Measurements from ENCODE around the gene KCNJ11.

The KCNJ11 gene

GRCh38 chr11:17432002-17432401 is 43.5 kb upstream of the KCNJ11 start:
- Histone ChIP-seq H2AFZ (ENCODE audit: low read depth, low read length, severe bottlenecking) (no peak overlapping the region), H3K27ac (ENCODE audit: low read depth, low read length) (no peak overlapping the region), H3K9me3 (ENCODE audit: insufficient read depth, low read length) (no peaks in the 10 kb centered on the region), H4K20me1 (ENCODE audit: low read depth, low read length) (no peaks in the 10 kb centered on the region), H3F3A (ENCODE audit: insufficient read depth) (no peaks in the 10 kb centered on the region), H3K9ac (ENCODE audit: low read length) (no peak overlapping the region), H3K36me3 (ENCODE audit: low read length) (no peaks in the 10 kb centered on the region), H3K27me3 (ENCODE audit: low read length) (no peaks in the 10 kb centered on the region), H3K79me2 (ENCODE audit: insufficient read depth, low read length) (no peaks in the 10 kb centered on the region), H3K4me3 (ENCODE audit: insufficient read depth, low read length, poor library complexity, severe bottlenecking) (no peak overlapping the region), H3K9me2 (replicated peaks; ENCODE audit: insufficient read depth, low read length) (no peaks in the 10 kb centered on the region), H3K4me2 (ENCODE audit: low read depth, low read length, poor library complexity, severe bottlenecking) (no peak overlapping the region)
- no peak for TF ChIP-seq EZH2phosphoT487 (conservative IDR thresholded peaks at IDR 0.05; ENCODE audit: low read length)
- TF ChIP-seq CTCF (IDR thresholded peaks at IDR 0.05; ENCODE audit: insufficient read depth, low read length, poor library complexity, severe bottlenecking) = no peak

GRCh38 chr11:17431139-17431538 is 42.7 kb upstream of the KCNJ11 start:
- Histone ChIP-seq H3F3A (ENCODE audit: insufficient read depth) (no peaks in the 10 kb centered on the region), H3K79me2 (ENCODE audit: insufficient read depth, low read length) (no peaks in the 10 kb centered on the region), H3K4me3 (ENCODE audit: insufficient read depth, low read length, poor library complexity, severe bottlenecking) (no peak overlapping the region), H3K36me3 (ENCODE audit: low read length) (no peaks in the 10 kb centered on the region), H4K20me1 (ENCODE audit: low read depth, low read length) (no peaks in the 10 kb centered on the region), H2AFZ (ENCODE audit: low read depth, low read length, severe bottlenecking) (no peak overlapping the region), H3K9me2 (replicated peaks; ENCODE audit: insufficient read depth, low read length) (no peaks in the 10 kb centered on the region), H3K4me2 (ENCODE audit: low read depth, low read length, poor library complexity, severe bottlenecking) (no peak overlapping the region), H3K27ac (ENCODE audit: low read depth, low read length) (no peak overlapping the region), H3K27me3 (ENCODE audit: low read length) (no peaks in the 10 kb centered on the region), H3K9ac (ENCODE audit: low read length) (no peak overlapping the region), H3K9me3 (ENCODE audit: insufficient read depth, low read length) (no peaks in the 10 kb centered on the region)
- TF ChIP-seq CTCF (IDR thresholded peaks at IDR 0.05; ENCODE audit: insufficient read depth, low read length, poor library complexity, severe bottlenecking) (no peak), EZH2phosphoT487 (conservative IDR thresholded peaks at IDR 0.05; ENCODE audit: low read length) (no peak)

- no peaks in the 10 kb centered on the region for H3K36me3 ChIP-seq (ENCODE audit: low read length)
- no peak overlapping the region for H3K4me2 ChIP-seq (ENCODE audit: low read depth, low read length, poor library complexity, severe bottlenecking)
- H3K27ac ChIP-seq (ENCODE audit: low read depth, low read length) = no peak overlapping the region
- H3F3A ChIP-seq (ENCODE audit: insufficient read depth) = no peaks in the 10 kb centered on the region
- H2AFZ ChIP-seq (ENCODE audit: low read depth, low read length, severe bottlenecking) = no peak overlapping the region
- H3K4me3 ChIP-seq (ENCODE audit: insufficient read depth, low read length, poor library complexity, severe bottlenecking) = no peak overlapping the region
- H4K20me1 ChIP-seq (ENCODE audit: low read depth, low read length) = no peaks in the 10 kb centered on the region
- TF ChIP-seq CTCF (IDR thresholded peaks at IDR 0.05; ENCODE audit: insufficient read depth, low read length, poor library complexity, severe bottlenecking) = no peak
- no peak for TF ChIP-seq EZH2phosphoT487 (conservative IDR thresholded peaks at IDR 0.05; ENCODE audit: low read length)
- no peaks in the 10 kb centered on the region for H3K9me3 ChIP-seq (ENCODE audit: insufficient read depth, low read length)
- H3K9ac ChIP-seq (ENCODE audit: low read length) = no peak overlapping the region
- no peaks in the 10 kb centered on the region for H3K79me2 ChIP-seq (ENCODE audit: insufficient read depth, low read length)
- H3K27me3 ChIP-seq (ENCODE audit: low read length) = no peaks in the 10 kb centered on the region
- no peaks in the 10 kb centered on the region for H3K9me2 ChIP-seq (replicated peaks; ENCODE audit: insufficient read depth, low read length)
These were observed 42.2 kb upstream of the KCNJ11 start for GRCh38 chr11:17430616-17431015.
